Gastroesophageal sphincter (tissue), 3 donors: ENCODE data around the gene ERGIC2.

Experiments used
- EP300 ChIP-seq: sonication (generic); formaldehyde crosslinking; IDR thresholded peaks from one replicate; pipeline ENCODE4 v1.6.1; 2017; ENCODE audit warnings: antibody characterized with exemption, mild to moderate bottlenecking
- POLR2A ChIP-seq, 2 donors: fragments of 450-650 bp; IDR thresholded peaks; one replicate each; pipeline ENCODE4 v1.6.1; 2017; ENCODE audit warnings: antibody characterized with exemption in 2 of 2, mild to moderate bottlenecking in 2 of 2, moderate library complexity in 1 of 2
- TF ChIP-seq, protein P1 (sequence below), 4 experiments: fragments of 200-600 bp in 2 of 4; fragments of 450-650 bp in 2 of 4; sonication (generic) in 1 of 4; IDR thresholded peaks; one replicate each; pipeline ENCODE4 v1.5.1; 2017 to 2019; ENCODE audit warnings: antibody characterized with exemption in 4 of 4, mild to moderate bottlenecking in 2 of 4, moderate library complexity in 2 of 4

- TF ChIP-seq, protein P1, sequence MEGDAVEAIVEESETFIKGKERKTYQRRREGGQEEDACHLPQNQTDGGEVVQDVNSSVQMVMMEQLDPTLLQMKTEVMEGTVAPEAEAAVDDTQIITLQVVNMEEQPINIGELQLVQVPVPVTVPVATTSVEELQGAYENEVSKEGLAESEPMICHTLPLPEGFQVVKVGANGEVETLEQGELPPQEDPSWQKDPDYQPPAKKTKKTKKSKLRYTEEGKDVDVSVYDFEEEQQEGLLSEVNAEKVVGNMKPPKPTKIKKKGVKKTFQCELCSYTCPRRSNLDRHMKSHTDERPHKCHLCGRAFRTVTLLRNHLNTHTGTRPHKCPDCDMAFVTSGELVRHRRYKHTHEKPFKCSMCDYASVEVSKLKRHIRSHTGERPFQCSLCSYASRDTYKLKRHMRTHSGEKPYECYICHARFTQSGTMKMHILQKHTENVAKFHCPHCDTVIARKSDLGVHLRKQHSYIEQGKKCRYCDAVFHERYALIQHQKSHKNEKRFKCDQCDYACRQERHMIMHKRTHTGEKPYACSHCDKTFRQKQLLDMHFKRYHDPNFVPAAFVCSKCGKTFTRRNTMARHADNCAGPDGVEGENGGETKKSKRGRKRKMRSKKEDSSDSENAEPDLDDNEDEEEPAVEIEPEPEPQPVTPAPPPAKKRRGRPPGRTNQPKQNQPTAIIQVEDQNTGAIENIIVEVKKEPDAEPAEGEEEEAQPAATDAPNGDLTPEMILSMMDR (IDR thresholded peaks at IDR 0.05) = no peak
- TF ChIP-seq EP300 (no peak), POLR2A (IDR thresholded peaks at IDR 0.05) (no peak)
Measured at GRCh38 chr12:29374913-29375312, 6.1 kb downstream of the ERGIC2 start.
